C4-2B (cell line): ENCODE data around the gene DNAAF3.

Experiments used
- ZFX ChIP-seq: fragments of 450-650 bp; IDR thresholded peaks from 2 replicates; pipeline ENCODE4 v1.6.1; 2017
- TF ChIP-seq, protein P1 (sequence below): fragments of 450-650 bp; conservative IDR thresholded peaks from 2 replicates; pipeline ENCODE4 v1.5.1; 2017; ENCODE audit warnings: mild to moderate bottlenecking

DNA sequence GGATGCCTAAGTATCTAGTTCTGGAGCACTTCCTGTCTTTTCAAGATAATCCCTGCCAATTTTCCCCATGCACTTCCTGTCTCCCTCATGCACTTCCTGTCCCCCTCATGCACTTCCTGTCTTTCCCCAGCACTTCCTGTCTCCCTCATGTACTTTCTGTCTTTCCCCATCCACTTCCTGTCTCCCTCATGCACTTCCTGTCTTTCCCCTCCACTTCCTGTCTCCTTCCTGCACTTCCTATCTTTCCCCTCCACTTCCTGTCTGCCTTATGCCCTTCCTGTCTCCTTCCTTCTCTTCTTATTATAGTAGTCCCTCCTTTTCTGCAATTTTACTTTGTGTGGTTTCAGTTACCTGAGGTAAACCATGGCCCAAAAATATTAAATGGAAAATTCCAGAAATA is 14.4 kb downstream of the DNAAF3 start:
- TF ChIP-seq, protein P1, sequence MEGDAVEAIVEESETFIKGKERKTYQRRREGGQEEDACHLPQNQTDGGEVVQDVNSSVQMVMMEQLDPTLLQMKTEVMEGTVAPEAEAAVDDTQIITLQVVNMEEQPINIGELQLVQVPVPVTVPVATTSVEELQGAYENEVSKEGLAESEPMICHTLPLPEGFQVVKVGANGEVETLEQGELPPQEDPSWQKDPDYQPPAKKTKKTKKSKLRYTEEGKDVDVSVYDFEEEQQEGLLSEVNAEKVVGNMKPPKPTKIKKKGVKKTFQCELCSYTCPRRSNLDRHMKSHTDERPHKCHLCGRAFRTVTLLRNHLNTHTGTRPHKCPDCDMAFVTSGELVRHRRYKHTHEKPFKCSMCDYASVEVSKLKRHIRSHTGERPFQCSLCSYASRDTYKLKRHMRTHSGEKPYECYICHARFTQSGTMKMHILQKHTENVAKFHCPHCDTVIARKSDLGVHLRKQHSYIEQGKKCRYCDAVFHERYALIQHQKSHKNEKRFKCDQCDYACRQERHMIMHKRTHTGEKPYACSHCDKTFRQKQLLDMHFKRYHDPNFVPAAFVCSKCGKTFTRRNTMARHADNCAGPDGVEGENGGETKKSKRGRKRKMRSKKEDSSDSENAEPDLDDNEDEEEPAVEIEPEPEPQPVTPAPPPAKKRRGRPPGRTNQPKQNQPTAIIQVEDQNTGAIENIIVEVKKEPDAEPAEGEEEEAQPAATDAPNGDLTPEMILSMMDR = no peak
- no peak for TF ChIP-seq ZFX
